T-helper 9 cell (primary cell): ENCODE measurements around the gene RFX1.
"Not testable (repeated sequence)": the region's sequence is repeated elsewhere in the genome, so short reads cannot be mapped to it uniquely, and the experiment has no call there.

ENCODE experiments used
- DNase-seq: peaks from one replicate; pipeline ENCODE4 v3.0.0-alpha.2; 2020
- total RNA-seq, 2 donors: gene quantifications; one replicate each; lab custom pipeline; 2026; lab: John Stamatoyannopoulos, UW

Gene RFX1
- total RNA-seq, result 24.9 to 25.3 reads per million in 2 donors

DNA sequence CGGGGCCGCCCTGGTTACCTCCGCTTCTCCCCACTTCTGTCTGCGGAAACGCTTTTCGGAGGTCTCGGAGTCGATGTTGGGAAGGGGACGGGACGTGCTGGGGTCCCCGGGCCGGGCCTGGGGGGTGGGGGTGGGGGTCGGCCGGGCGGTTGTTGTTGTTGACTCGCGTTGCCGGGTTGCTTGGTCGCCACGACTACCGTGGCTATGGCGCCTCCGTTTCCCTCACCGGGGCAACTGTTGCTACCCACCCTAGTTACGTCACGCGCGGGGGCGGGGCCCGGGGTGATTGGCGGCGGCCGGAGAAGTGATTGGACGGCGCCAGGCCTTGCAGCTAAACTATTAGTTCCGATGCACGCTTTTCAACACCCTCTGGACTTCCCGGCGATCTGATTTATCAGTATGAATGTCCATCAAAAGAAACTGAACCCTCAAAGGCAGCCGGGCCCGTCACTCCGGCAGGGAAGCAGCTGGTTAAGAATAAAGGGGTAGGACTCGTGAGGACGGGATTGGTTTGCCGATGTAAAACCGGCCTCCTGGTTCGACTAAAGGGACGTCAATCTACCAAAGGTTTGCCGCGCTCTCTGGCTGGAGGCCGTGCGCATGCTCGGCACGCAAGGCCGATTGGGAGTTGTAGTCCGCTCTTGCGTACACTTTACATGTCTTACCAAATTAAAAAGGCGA lies at the start of gene RFX1:
RFX1 (minus strand) TSS at position 236 of the 681 bp plus-strand sequence. CDS start 12,477 bp downstream, outside the sequence.
- DNase-seq, result peak; percentile 100

DNA sequence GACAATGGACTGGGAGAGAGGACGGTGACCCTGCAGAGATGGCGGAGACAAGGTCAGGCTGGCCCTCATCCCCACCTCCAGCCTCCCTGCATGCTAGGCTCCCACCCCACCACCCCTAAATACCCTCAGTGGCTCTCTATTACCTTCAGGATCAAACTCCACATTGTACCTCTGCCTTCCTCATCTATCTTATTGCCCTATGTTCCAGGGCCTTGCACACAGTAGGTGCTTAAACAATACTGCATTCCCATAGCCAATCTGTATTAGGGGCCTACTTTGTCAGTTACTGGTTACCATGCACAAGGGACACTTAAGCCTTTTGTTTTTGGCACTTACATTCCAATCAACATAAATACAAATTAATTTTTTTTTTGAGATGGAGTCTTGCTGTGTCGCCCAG lies 49.3 kb upstream of the RFX1 start:
- no peak for DNase-seq

DNA sequence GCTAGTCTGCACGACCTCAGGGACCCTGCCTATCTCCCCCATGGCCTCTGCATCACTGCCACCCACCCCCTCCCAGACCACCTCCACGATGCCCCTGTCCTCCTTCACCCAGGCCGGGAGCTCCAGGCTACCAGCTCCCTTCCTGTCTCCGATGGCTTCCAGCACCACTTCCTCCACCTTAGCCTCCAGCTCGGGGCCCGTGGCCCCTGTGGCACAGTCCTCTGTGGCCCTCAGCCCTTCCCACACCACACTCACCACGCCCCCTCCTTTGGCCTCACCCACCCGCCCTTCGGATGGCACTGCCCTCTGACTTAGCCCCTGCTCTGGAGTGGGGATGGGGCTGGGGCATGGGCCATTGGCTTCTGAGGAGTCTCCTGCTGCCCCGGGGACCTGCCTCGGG lies 48.6 kb upstream of the RFX1 start:
- no peak for DNase-seq

DNA sequence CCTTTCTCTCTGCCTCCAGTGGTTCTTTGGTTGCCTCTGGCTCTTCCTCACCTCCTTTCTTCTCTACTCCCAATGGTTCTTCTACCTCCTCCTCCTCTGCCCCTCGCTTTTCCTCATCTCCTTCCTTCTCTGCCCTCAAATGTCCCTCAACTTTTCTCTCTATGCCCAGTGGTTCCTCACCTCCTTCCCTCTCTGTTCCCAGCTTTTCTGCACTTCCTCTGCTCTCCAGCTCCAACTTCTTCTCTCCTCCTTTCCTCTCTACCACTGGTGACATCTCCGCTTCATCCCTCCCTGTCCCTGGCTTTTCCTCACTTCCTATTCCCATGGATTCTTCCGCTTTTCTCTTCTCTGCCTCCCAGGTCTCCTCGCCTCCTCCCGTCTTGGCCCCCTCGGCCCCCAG lies 48.0 kb upstream of the RFX1 start:
- no peak for DNase-seq

DNA sequence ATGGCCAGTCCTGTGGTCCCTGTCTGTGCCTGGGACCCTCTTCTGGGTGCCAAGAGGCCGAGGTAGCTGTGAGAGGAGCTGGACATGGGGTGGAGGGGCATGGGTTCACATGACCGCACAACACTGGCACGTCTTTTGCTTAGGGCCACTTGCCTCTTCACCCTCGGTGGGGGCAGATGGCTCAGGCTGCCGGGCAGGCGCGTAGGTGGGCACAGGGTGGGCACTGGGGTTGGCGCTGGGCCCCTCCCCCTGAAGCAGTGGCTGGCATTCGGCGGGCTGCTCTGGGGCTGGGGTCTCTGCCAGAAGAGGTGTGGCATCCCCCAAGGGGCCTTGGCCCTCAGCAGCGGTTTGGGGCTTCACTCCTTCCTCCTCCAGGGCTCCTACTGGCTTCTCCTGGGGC lies 47.4 kb upstream of the RFX1 start:
- no peak for DNase-seq

DNA sequence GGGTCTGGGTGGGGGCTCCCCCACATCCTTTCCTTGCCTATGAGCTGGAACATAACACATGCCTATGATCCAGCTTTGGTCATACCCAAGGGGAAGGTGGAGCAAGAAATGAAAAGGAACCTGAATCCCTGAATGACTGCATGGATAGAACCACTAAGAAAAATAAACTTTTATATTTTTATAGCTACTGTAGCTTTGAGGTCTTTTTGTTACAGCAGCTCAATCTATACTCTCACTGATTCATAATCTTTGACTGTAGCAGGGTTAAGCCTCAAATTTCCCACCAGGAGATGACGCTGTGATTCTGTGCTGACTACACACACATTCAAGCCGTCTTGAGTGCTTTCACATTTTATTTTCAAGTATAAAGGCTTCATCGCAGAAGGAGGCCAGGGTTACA lies 46.9 kb upstream of the RFX1 start:
- no peak for DNase-seq

DNA sequence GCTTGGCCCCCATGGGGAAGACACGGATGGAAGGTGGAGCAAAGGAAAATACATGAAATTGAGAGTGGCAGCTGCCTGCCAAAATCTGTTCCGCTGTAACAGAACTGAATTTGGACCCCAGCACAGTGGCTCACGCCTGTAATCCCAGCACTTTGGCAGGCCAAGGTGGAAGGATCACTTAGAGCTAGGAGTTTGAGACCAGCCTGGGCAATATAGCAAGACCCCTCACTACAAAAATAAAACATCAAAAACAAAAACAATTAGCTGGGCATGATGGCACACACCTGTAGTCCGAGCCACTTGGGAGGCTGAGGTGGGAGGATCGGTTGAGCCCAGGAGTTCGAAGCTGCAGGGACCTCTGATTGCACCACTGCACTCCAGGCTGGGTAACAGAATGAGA lies 46.4 kb upstream of the RFX1 start:
- no peak for DNase-seq

DNA sequence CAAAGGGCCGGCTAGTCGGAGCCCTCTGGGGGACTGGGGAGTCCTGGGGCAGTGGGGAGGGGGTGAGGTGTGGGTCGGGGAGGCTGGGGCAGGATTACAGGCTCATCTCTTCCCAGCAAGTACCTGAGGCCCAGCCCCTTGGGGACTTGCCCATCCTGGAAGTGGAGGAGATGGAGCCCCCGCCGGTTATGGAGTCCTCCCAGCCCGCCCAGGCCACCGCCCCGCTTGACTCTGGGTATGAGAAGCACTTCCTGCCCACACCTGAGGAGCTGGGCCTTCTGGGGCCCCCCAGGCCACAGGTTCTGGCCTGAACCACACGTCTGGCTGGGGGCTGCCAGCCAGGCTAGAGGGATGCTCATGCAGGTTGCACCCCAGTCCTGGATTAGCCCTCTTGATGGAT lies 45.9 kb upstream of the RFX1 start:
- DNase-seq, result no peak

DNA sequence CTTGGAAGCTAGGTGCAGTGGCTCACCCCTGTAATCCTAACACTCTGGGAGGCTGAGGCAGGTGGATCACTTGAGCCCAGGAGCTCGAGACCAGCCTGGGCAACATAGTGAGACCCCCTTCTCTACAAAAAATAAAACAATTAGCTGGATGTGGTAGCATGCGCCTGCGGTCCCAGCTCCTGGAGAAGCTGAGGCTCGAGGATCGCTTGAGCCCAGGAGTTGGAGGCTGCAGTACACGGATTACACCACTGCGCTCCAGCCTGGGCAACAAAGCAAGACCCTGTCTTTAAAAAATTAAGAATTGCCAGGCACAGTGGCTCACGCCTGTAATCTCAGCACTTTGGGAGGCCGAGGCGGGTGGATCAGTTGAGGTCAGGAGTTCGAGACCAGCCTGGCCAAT lies 44.8 kb upstream of the RFX1 start:
- DNase-seq, result not testable (repeated sequence)

DNA sequence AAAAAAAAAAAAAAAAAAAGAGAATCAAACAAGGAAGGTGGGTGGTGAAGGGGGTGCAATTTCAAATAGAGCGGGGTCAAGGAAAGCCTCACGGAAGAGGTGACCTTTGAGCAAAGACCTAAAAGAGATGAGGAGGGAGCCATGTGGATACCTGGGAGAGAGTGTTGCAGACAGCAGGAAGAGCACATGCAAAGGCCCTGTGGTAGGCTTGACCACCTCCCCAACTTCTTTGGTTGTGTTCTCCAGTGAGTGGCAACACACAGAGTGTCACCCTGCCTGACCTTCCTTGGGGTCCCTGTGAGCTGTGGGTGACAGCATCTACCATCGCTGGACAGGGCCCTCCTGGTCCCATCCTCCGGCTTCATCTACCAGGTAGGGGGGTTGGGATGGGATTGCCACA lies 44.4 kb upstream of the RFX1 start:
- DNase-seq, result no peak

DNA sequence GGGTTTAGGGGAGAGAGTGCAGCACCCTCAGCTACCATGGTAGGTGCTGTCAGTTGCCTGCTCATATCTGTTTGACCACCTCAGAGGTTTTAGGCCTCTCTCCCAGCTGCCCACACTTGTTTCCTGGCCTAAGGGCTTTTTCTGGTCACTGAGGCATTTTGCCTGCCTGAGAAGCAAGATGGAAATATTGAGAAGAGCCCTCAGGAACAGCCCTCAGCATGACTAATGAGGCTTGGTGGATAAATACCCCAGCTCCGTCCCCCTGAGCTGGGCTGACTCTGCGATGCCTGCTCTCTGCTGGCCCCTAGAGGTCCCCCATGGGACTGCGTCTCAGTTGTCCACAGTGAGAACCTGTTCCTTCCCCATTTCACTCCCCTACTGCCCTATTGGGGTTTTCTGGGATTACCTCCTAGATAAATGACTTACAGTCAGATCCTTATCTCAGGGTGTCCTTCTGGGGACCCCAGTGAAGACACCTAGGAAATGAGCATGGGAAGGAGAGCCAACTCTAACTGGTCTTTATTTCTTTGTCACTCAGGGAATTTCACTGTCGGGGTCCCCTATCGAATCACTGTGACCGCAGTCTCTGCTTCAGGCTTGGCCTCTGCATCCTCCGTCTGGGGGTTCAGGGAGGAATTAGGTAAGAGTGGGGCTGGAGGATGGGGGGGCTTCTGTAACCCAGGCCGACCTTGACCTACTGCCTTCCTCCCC lies 42.5 kb upstream of the RFX1 start:
- DNase-seq, result peak; percentile 76

DNA sequence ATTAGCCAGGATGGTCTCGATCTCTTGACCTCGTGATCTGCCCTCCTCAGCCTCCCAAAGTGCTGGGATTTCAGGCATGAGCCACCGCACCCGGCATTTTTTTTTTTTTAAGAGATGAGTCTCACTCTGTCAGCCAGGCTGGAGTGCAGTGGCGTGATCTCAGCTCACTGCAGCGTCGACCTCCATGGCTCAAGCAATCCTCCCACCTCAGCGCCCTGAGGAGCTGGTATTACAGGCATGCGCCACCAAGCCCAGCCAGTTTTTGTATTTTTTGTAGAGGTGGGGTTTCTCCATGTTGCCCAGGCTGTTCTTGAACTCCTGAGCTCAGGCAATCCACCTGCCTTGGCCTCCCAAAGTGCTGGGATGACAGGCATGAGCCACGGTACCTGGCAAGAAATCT lies 41.7 kb upstream of the RFX1 start:
- DNase-seq, result not testable (repeated sequence)

DNA sequence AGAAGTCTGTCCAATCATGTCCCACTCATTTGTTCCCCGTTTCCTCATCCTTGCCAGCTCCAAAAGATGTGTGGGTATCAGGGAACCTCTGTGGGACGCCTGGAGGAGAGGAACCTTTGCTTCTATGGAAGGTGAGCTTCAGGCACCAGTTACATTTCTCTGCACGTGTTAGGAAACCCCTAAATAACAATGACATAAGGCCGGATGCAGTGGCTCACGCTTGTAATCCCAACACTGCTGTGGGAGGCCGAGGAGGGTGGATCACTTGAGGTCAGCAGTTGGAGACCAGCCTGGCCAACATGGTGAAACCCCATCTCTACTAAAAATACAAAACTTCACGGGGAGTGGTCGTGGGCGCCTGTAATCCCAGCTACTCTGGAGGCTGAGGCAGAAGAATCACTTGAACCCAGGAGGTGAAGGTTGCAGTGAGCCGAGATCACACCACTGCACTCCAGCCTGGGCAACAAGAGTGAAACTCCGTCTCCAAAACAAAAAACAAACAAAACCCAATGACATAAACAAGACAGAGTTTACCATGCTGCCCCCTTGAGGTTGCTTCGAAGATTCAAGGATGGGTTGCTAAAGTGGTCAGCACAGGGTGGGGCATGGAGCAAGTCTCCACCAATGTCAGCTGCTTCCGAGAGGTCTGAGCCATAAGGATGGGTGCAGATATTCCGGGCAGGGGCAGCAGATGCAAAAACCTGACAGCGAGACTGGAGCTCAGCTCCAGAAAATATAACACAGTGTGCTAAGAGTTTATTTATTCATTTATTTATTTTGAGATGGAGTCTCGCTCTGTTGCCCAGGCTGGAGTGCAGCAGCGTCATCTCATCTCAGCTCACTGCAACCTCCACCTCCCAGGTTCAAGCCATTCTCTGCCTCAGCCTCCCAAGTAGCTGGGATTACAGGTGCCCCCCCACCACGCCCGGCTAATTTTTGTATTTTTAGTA lies 36.8 kb upstream of the RFX1 start:
- DNase-seq, result not testable (repeated sequence)

DNA sequence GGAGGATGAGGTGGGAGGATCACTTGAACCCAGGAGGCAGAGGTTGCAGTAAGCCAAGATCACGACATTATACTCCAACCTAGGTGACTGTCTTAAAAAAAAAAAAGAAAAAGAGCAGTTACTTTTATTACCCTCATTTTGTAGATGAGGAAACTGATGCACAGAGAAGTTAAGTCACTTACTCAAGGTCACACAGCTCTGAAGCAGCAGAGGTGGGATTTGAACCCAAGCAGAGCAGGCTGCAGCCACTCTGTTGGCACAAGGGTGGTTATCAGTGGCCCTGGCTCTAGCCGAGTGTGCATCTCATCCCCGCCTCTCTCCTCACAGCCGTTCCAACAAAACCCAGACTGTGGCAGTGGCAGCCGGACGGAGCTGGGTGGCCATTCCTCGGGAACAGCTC lies 33.1 kb upstream of the RFX1 start:
- DNase-seq, result no peak

DNA sequence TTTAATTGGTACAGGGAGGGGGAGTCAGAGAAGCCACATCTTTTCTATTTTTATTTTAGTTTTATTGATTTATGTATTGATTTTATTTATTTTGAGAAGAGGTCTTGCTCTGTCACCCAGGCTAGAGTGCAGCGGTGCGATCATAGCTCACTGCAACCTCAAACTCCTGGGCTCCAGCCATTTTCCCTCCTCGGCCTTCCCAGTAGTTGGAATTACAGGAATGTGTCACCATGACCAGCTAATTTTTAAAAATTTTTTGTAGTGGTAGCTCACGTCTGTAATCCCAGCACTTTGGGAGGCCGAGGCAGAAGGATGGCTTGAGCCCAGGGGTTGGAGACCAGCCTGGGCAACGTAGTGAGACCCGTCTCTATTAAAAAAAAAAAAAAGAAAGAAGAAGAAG lies 29.6 kb upstream of the RFX1 start:
- no peak for DNase-seq

DNA sequence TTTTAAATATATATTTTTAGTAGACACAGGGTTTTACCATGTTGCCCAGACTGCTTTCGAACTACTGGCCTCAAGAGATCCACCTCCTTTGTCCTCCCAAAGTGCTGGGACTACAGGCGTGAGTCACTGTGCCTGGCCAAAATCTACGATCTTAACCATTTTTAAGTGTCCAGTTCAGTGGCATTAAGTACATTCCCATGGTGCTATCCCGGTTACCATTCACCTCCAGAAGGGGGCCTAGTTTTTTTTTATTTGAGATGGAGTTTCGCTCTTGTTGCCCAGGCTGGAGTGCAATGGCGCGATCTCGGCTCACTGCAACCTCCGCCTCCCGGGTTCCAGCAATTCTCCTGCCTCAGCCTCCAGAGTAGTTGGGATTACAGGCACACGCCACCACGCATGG lies 29.0 kb upstream of the RFX1 start:
- not testable (repeated sequence) for DNase-seq

DNA sequence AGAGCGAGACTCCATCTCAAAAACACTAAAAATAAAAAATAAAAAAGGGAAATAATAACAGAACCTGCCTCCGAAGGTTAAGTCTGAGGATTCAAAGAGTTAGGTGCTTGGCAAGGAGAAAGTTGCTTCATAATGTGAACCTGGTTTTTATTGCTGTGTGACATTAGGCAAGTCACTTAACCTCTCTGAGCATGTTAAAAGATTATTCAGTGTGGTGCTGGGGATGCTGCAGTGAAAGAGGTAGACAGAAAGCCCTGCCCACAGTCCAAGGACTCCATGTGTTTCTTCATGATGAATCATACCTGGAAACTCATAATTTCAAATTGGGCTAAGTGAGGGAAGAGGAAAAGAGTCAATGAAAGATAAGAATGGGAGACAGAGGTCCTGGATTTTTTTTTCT lies 27.8 kb upstream of the RFX1 start:
- no peak for DNase-seq

DNA sequence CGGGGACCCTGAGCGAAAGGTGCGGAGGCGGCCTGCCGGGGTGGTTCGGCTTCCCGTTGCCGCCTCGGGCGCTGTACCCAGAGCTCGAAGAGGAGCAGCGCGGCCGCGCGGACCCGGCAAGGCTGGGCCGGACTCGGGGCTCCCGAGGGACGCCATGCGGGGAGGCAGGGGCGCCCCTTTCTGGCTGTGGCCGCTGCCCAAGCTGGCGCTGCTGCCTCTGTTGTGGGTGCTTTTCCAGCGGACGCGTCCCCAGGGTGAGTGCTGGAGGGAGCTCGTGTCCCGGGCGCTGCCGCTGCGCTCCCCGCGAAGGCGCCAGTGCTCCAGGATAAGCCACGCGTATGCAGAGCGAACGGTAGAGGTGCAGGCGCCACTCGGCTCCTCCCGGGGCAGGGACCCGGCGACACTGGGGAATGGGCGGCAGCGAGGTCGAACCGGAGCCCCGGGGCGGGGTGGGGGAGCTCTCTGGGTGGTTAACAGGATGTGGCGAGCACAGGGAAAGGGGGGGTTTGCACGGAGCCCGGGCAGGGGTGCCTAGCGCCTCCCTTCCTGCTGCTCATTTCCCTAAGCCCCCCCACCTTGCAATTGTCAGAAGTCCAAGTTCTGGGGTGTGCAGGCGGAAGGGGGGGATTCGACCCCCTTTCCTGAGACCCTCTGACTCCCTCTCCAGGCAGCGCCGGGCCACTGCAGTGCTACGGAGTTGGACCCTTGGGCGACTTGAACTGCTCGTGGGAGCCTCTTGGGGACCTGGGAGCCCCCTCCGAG lies 25.8 kb upstream of the RFX1 start, which contains the start of gene IL27RA:
IL27RA (plus strand) TSS at position 44 of the 762 bp plus-strand sequence; CDS start at position 155, 111 bp downstream.
- peak; percentile 74 for DNase-seq

DNA sequence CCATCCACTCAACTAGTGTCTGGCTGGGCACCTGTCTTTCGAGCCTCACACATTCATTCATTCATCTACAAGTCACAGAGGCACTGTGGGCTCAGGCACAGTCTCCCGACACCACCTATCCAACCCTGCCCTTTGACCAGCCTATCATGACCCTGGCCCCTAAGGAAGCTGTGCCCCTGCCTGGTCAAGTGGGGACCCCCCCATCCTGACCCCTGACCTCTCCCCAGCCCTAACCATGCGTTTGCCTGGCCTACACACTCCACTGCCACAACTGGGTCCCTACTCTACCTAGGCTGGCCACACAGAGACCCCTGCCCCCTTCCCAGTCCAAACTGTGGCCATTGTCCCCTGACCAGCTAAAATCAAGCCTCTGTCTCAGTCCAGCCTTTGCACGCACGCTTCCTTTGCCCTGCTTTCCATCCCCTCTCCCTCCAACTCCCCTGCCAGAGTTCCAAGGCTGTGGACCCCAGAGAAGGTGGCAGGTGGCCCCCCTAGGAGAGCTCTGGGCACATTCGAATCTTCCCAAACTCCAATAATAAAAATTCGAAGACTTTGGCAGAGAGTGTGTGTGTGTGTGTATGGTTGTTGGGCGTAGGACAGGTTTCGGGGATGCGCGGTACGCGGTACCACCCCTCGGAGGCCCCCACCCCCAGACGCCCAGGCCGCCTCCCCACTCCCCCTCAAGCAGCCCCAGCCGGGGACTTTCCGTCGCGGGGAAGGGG lies 25.0 kb upstream of the RFX1 start:
- peak; percentile 73 for DNase-seq

DNA sequence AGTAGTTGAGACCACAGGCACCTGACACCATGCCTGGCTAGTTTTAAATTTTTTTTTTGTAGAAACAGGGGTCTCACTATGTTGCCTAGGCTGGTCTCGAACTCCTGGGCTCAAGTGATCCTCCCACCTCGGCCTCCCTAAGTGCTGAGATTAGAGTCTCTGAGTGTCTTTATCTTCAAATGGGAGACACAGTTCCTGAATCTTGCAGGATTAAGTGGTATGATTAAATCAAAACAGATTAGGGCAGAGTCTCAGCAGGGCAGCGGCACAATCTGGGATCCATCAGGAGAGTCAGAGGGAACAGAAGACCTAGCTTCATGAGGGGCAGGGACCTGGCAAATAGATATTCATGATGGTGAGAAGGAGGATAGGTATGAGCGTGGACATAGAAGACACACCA lies 22.8 kb upstream of the RFX1 start:
- DNase-seq, result no peak

DNA sequence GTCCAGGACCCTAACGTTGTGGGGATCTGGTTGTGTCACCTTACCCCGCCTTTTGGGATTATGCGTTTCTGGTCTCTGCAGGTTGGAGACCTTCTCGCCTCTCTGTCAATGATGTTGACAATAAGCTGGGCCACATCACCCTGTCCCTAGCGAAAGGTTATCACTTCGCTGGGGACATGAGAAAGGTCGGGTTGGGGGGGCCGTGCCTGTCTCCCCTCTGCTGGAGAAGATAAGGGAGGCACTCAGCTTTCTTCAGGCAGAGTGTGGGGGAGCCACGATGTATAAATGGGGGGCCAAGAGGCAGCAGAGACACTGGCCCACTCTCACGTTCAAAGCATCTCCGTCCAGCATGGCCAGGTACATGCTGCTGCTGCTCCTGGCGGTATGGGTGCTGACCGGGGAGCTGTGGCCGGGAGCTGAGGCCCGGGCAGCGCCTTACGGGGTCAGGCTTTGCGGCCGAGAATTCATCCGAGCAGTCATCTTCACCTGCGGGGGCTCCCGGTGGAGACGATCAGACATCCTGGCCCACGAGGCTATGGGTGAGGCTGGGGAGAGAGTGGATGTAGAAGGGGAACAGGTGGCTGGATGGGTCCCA lies 21.8 kb upstream of the RFX1 start, which contains the start of gene RLN3:
RLN3 (plus strand) TSS at position 293 of the 595 bp plus-strand sequence; CDS start at position 350, 57 bp downstream.
- no peak for DNase-seq
